Hindlimb muscle (tissue), 1 donor: Measurements from ENCODE around the gene NUP210. TPM values are rescaled to one million over a fixed set of nuclear protein-coding genes. Genes with fewer than 3 reads are reported as not detected.

ENCODE experiments used
- DNase-seq: peaks from one replicate; pipeline ENCODE4 v3.0.0-alpha.2; 2013
- polyA plus RNA-seq: library from polyadenylated mRNA; unstranded; fragments of 120-200 nt; gene quantifications from one replicate; pipeline ENCODE4 v1.2.1, GENCODE V29; 2013; ENCODE audit not compliant: insufficient read length

Gene NUP210
- polyA plus RNA-seq, 1 donor = 9.6 TPM

- DNase-seq = peak; percentile 19
Observed at GRCh38 chr3:13347390-13347950, 72.7 kb downstream of the NUP210 start.

- DNase-seq = no peak
Observed at GRCh38 chr3:13346481-13347389, 73.4 kb downstream of the NUP210 start.

- DNase-seq = no peak
Observed at GRCh38 chr3:13345772-13346171, 74.3 kb downstream of the NUP210 start.

GRCh38 chr3:13345284-13345683 is 74.8 kb downstream of the NUP210 start:
- DNase-seq = no peak

GRCh38 chr3:13344663-13345062 is 75.5 kb downstream of the NUP210 start:
- no peak for DNase-seq

GRCh38 chr3:13343601-13344000 is 76.5 kb downstream of the NUP210 start:
- DNase-seq = no peak

GRCh38 chr3:13341229-13341905 is 78.8 kb downstream of the NUP210 start:
- no peak for DNase-seq

- DNase-seq = no peak
Observed at GRCh38 chr3:13339833-13340232, 80.3 kb downstream of the NUP210 start.

GRCh38 chr3:13338996-13339395 is 81.1 kb downstream of the NUP210 start:
- DNase-seq = no peak

GRCh38 chr3:13338231-13338630 is 81.9 kb downstream of the NUP210 start:
- no peak for DNase-seq

- DNase-seq = no peak
Observed at GRCh38 chr3:13336592-13336991, 83.5 kb downstream of the NUP210 start.

- DNase-seq = no peak
Observed at GRCh38 chr3:13335503-13335902, 84.6 kb downstream of the NUP210 start.

GRCh38 chr3:13335059-13335458 is 85.1 kb downstream of the NUP210 start:
- DNase-seq = no peak

- DNase-seq = no peak
Observed at GRCh38 chr3:13333236-13333897, 86.8 kb downstream of the NUP210 start.

GRCh38 chr3:13332740-13333139 is 87.4 kb downstream of the NUP210 start:
- no peak for DNase-seq

GRCh38 chr3:13332158-13332557 is 88.0 kb downstream of the NUP210 start:
- DNase-seq = no peak

GRCh38 chr3:13329746-13330145 is 90.4 kb downstream of the NUP210 start:
- no peak for DNase-seq

- DNase-seq = no peak
Observed at GRCh38 chr3:13325892-13326443, 94.2 kb downstream of the NUP210 start.

GRCh38 chr3:13324835-13325501 is 95.2 kb downstream of the NUP210 start:
- DNase-seq = no peak

GRCh38 chr3:13323822-13324221 is 96.3 kb downstream of the NUP210 start:
- DNase-seq = no peak

- no peak for DNase-seq
Observed at GRCh38 chr3:13322324-13322723, 97.8 kb downstream of the NUP210 start.

GRCh38 chr3:13319564-13320220 is 100.4 kb downstream of the NUP210 start:
- no peak for DNase-seq
